ENCODE results near the gene BTNL9. TPM values are rescaled to one million over a fixed set of nuclear protein-coding genes. Genes with fewer than 3 reads are reported as not detected.
A peak's percentile ranks its signal among the peaks of the same experiment; 100 is the strongest.

BTNL9 gene
- total and polyA plus RNA-seq, 9 of the 15 experiments (the other 6 are each of a cell fraction or from before 2014, with no cell fraction given), result 3.7 to 86.7 (median 29.4) TPM

DNA sequence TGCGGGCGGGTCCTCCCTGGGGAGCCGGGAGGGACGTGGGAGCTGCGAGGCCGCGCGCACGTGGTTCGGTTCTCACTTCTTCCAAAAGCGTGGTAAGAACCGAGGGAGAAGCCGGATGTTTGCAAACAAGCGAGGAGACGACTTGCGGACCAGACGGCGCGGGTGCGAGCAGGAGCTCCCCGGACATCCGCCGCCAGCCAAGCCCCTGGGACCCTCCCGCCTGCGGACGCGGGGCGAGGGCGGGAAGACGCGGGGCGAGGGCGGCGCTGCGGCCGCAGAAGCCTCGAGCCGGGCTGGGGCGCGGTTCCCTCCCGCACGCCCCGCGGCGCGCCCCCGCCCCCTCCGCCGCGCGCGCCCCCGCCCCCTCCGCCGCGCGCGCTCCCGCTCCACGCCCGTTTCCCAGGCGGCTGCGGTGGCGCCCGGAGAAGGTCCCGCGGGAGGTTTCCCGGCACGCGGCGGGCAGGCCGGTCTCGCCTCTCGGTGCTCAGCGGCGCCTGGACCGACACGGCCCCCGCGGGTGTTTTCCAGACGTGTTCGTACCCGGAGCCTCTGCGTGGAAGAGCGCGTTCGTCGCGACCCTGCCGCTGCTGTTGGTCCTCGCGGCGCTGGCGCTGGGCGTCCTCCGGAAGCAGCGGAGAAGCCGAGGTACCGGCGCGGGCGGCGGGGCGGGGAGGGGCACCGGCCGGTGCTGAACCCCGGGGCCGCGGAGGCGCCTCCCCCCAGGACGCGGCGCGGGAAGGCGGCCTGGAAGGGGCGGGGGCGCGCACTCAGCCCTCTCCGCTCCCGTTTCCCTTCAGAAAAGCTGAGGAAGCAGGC, 12.8 kb downstream of the BTNL9 start (continued):
- TF ChIP-seq NKRF (IDR thresholded peaks at IDR 0.05; ENCODE audit: borderline replicate concordance) (peak; percentile 31; the same call in 1 of the 2 replicates), CHD4 (IDR thresholded peaks at IDR 0.05; ENCODE audit: insufficient read depth, insufficient replicate concordance, low read depth, low read length, poor library complexity, severe bottlenecking) (no peak), MEF2A (IDR thresholded peaks at IDR 0.05; ENCODE audit: control insufficient read depth, low read depth, low read length) (peak; percentile 40; the same call in 1 of the 2 replicates), CXXC5 (CRISPR knock-in tag; IDR thresholded peaks at IDR 0.05) (peak; percentile 92), CREM (IDR thresholded peaks at IDR 0.05; ENCODE audit: low read depth) (0 out of 2 replicates have a peak, but pooled peaks have one; percentile 3), ZBTB9 (CRISPR knock-in tag; IDR thresholded peaks at IDR 0.05) (no peak; the same call in 1 of the 2 replicates), SRF (CRISPR knock-in tag; IDR thresholded peaks at IDR 0.05) (peak in 1 of 2 experiments; percentile 50; a peak in 1 of 4 replicates), FOSL1 (tag; conservative IDR thresholded peaks at IDR 0.05) (peak; percentile 49; the same call in 1 of the 2 replicates), NCOA6 (IDR thresholded peaks at IDR 0.05) (peak; percentile 27; the same call in 1 of the 2 replicates), EP400 (IDR thresholded peaks at IDR 0.05) (peak; percentile 58; the same call in 1 of the 2 replicates), HCFC1 (IDR thresholded peaks at IDR 0.05; ENCODE audit: low read depth, low read length) (no peak), HMGXB4 (CRISPR knock-in tag; IDR thresholded peaks at IDR 0.05) (no peak), ZNF431 (CRISPR knock-in tag; IDR thresholded peaks at IDR 0.05) (0 out of 2 replicates have a peak, but pooled peaks have one; percentile 41), RB1 (IDR thresholded peaks at IDR 0.05; ENCODE audit: low read depth) (0 out of 2 replicates have a peak, but pooled peaks have one; percentile 39), HDAC8 (tag; IDR thresholded peaks at IDR 0.05) (0 out of 2 replicates have a peak, but pooled peaks have one; percentile 35), ZNF445 (CRISPR knock-in tag; IDR thresholded peaks at IDR 0.05; ENCODE audit: low read depth) (no peak), RBFOX2 (IDR thresholded peaks at IDR 0.05; ENCODE audit: low read depth, low read length) (peak; percentile 78)
- TF ChIP-seq, protein P1, sequence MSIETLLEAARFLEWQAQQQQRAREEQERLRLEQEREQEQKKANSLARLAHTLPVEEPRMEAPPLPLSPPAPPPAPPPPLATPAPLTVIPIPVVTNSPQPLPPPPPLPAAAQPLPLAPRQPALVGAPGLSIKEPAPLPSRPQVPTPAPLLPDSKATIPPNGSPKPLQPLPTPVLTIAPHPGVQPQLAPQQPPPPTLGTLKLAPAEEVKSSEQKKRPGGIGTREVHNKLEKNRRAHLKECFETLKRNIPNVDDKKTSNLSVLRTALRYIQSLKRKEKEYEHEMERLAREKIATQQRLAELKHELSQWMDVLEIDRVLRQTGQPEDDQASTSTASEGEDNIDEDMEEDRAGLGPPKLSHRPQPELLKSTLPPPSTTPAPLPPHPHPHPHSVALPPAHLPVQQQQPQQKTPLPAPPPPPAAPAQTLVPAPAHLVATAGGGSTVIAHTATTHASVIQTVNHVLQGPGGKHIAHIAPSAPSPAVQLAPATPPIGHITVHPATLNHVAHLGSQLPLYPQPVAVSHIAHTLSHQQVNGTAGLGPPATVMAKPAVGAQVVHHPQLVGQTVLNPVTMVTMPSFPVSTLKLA (conservative IDR thresholded peaks at IDR 0.05), result peak; percentile 45 to 86; a peak in 3 of 4 replicates
